HCT116 (cell line): ENCODE measurements around the gene LYRM4. TPM values are rescaled to one million over a fixed set of nuclear protein-coding genes. Genes with fewer than 3 reads are reported as not detected.

Experiments used
- ATAC-seq: fragments of 200-7000 bp; cut with Tn5 transposase; 2 replicates; pipeline ENCODE4 v1.9.1; 2020; ENCODE audit warnings: mild to moderate bottlenecking, moderate library complexity
- BruUV-seq: library from RNA; stranded (reverse); fragments of 400-500 nt; replicated peaks from 2 replicates; lab custom pipeline; 2021; lab: Mats Ljungman, UMichigan
- CTCF ChIA-PET: fragments of 300-600 bp; sonication (Branson Sonifier 250); formaldehyde crosslinking; loops from one replicate; lab custom pipeline; 2021; ENCODE audit warnings: antibody characterized with exemption; lab: Charles Lee
- POLR2A ChIA-PET: fragments of 300-600, 350-600 bp; sonication (Branson Sonifier 250); formaldehyde crosslinking; loops from one replicate; lab custom pipeline; 2021; ENCODE audit warnings: antibody characterized with exemption; lab: Charles Lee
- RAD21 ChIA-PET, 2 experiments: fragments of 300-600 bp; sonication (Branson Sonifier 250); formaldehyde crosslinking; loops; one replicate each; lab custom pipeline; 2023; ENCODE audit warnings: low total read pairs in 2 of 2; ENCODE audit not compliant: uncharacterized antibody in 2 of 2, unreplicated experiment in 2 of 2, low non-redundant PET in 1 of 2; lab: Charles Lee
- DNase-seq: peaks from one replicate; pipeline ENCODE4 v3.0.0-alpha.2; 2010; ENCODE audit warnings: low read depth, low spot score
- H2AFZ ChIP-seq: fragments of 200-600 bp; shearing (Covaris generic), sonication (generic); 2 replicates; pipeline ENCODE4 v1.6.1; 2017; ENCODE audit warnings: low read depth, mixed run types, mixed read lengths, antibody characterized with exemption, low read length; ENCODE audit not compliant: poor library complexity, severe bottlenecking
- H3K27ac ChIP-seq: 2 replicates; pipeline ENCODE4 v1.5.1; 2012; ENCODE audit warnings: low read depth, low read length
- H3K27me3 ChIP-seq: fragments of 200-600 bp; sonication (generic); 2 replicates; pipeline ENCODE4 v1.6.1; 2016; ENCODE audit warnings: mixed run types, low read length, mixed read lengths; ENCODE audit not compliant: insufficient read depth
- H3K36me3 ChIP-seq, 2 experiments: fragments of 200-500 bp in 1 of 2; fragments of 200-600 bp in 1 of 2; sonication (Bioruptor generic) in 1 of 2; sonication (generic) in 1 of 2; 2 replicates each; pipeline versions ENCODE4 v1.5.1 to v1.6.1; 2014 to 2016; ENCODE audit warnings: low read length in 2 of 2, inconsistent platforms in 1 of 2, mixed read lengths in 1 of 2, mixed run types in 1 of 2; ENCODE audit not compliant: insufficient read depth in 2 of 2, control insufficient read depth in 1 of 2
- H3K4me1 ChIP-seq, 2 experiments: fragments of 200-600 bp in 1 of 2; sonication (generic) in 1 of 2; 2 replicates each; pipeline versions ENCODE4 v1.5.1 to v1.6.1; 2012 to 2017; ENCODE audit warnings: low read length in 2 of 2, inconsistent platforms in 1 of 2, mild to moderate bottlenecking in 1 of 2, mixed read lengths in 1 of 2, mixed run types in 1 of 2, moderate library complexity in 1 of 2; ENCODE audit not compliant: insufficient read depth in 2 of 2, control insufficient read depth in 1 of 2
- H3K4me2 ChIP-seq: fragments of 200-600 bp; sonication (generic); 2 replicates; pipeline ENCODE4 v1.6.1; 2017; ENCODE audit warnings: mixed run types, low read length, mixed read lengths
- H3K4me3 ChIP-seq, 2 experiments: fragments of 200-600 bp in 1 of 2; sonication (generic) in 1 of 2; replicated peaks in 1 of 2; 2 replicates each; pipeline ENCODE4 v1.5.1; 2011 to 2016; ENCODE audit warnings: low read length in 2 of 2, control low read depth in 1 of 2, low read depth in 1 of 2, mild to moderate bottlenecking in 1 of 2, mixed read lengths in 1 of 2, mixed run types in 1 of 2
- H3K79me2 ChIP-seq: fragments of 200-600 bp; sonication (generic); 2 replicates; pipeline ENCODE4 v1.6.1; 2017; ENCODE audit warnings: mild to moderate bottlenecking, mixed run types, low read length, moderate library complexity, mixed read lengths; ENCODE audit not compliant: insufficient read depth
- H3K9ac ChIP-seq: fragments of 200-600 bp; sonication (generic); 2 replicates; pipeline ENCODE4 v1.6.1; 2016; ENCODE audit warnings: low read length, mixed read lengths
- H3K9me2 ChIP-seq: fragments of 200-600 bp; sonication (generic), shearing (Covaris generic); 2 replicates; pipeline ENCODE4 v1.6.1; 2017; ENCODE audit warnings: mixed run types, mild to moderate bottlenecking, moderate library complexity; ENCODE audit not compliant: insufficient read depth
- H3K9me3 ChIP-seq, 2 experiments: fragments of 200-500 bp in 1 of 2; fragments of 200-600 bp in 1 of 2; sonication (Bioruptor generic) in 1 of 2; sonication (generic) in 1 of 2; 2 replicates each; pipeline ENCODE4 v1.6.1; 2014 to 2017; ENCODE audit warnings: low read length in 2 of 2, mixed read lengths in 2 of 2, inconsistent platforms in 1 of 2, low read depth in 1 of 2, mild to moderate bottlenecking in 1 of 2, mixed run types in 1 of 2, moderate library complexity in 1 of 2; ENCODE audit not compliant: control insufficient read depth in 1 of 2, insufficient read depth in 1 of 2
- H4K20me1 ChIP-seq: fragments of 200-600 bp; sonication (generic), shearing (Covaris generic); 2 replicates; pipeline ENCODE4 v1.6.1; 2017; ENCODE audit warnings: mixed run types, mild to moderate bottlenecking, moderate library complexity; ENCODE audit not compliant: insufficient read depth
- ATF3 ChIP-seq: IDR thresholded peaks from 2 replicates; pipeline ENCODE4 v1.6.1; 2012
- CBX3 ChIP-seq: IDR thresholded peaks from 2 replicates; pipeline ENCODE4 v1.6.1; 2012; ENCODE audit warnings: low read depth
- CEBPB ChIP-seq: IDR thresholded peaks from 2 replicates; pipeline ENCODE4 v1.6.1; 2012; ENCODE audit warnings: low read depth
- CTCF ChIP-seq, 3 experiments: fragments of 200-600 bp in 1 of 3; sonication (generic) in 1 of 3; IDR thresholded peaks in 2 of 3; conservative IDR thresholded peaks in 1 of 3; 2 replicates each; pipeline ENCODE4 v1.5.1; 2012 to 2017; ENCODE audit warnings: low read depth in 2 of 3, low read length in 2 of 3, antibody characterized with exemption in 1 of 3, borderline replicate concordance in 1 of 3, control low read depth in 1 of 3, mild to moderate bottlenecking in 1 of 3, mixed read lengths in 1 of 3, mixed run types in 1 of 3, moderate library complexity in 1 of 3; ENCODE audit not compliant: insufficient read depth in 1 of 3
- EGR1 ChIP-seq: IDR thresholded peaks from 2 replicates; pipeline ENCODE4 v1.6.1; 2012; ENCODE audit warnings: low read depth
- EZH2 ChIP-seq: fragments of 200-600 bp; sonication (generic); IDR thresholded peaks from 2 replicates; pipeline ENCODE4 v1.6.1; 2017; ENCODE audit warnings: antibody characterized with exemption, mixed run types
- EZH2phosphoT487 ChIP-seq: fragments of 200-600 bp; IDR thresholded peaks from 2 replicates; pipeline ENCODE4 v1.6.1; 2018; ENCODE audit warnings: antibody characterized with exemption, borderline replicate concordance
- FOSL1 ChIP-seq: IDR thresholded peaks from 2 replicates; pipeline ENCODE4 v1.6.1; 2012; ENCODE audit warnings: low read depth
- JUND ChIP-seq: IDR thresholded peaks from 2 replicates; pipeline ENCODE4 v1.6.1; 2012
- POLR2A ChIP-seq: IDR thresholded peaks from 2 replicates; pipeline ENCODE4 v1.7.0; 2011; ENCODE audit warnings: borderline replicate concordance; ENCODE audit not compliant: insufficient read depth, insufficient read length; ENCODE audit errors: extremely low read depth
- POLR2AphosphoS5 ChIP-seq: IDR thresholded peaks from 2 replicates; pipeline ENCODE4 v1.6.1; 2011; ENCODE audit warnings: mild to moderate bottlenecking, low read depth, low read length, moderate library complexity
- RAD21 ChIP-seq: IDR thresholded peaks from 2 replicates; pipeline ENCODE4 v1.6.1; 2012; ENCODE audit warnings: low read depth, mild to moderate bottlenecking
- REST ChIP-seq: IDR thresholded peaks from 2 replicates; pipeline ENCODE4 v1.6.1; 2012; ENCODE audit warnings: low read depth
- SRF ChIP-seq: IDR thresholded peaks from 2 replicates; pipeline ENCODE4 v1.6.1; 2012; ENCODE audit warnings: low read depth
- YY1 ChIP-seq: IDR thresholded peaks from 2 replicates; pipeline ENCODE4 v1.6.1; 2011; ENCODE audit warnings: low read length, low read depth, moderate library complexity, mild to moderate bottlenecking; ENCODE audit not compliant: insufficient replicate concordance; ENCODE audit errors: extremely low read depth
- ZNF274 ChIP-seq: fragments of 200-500 bp; sonication (Bioruptor generic); IDR thresholded peaks from 2 replicates; pipeline ENCODE4 v1.6.1; 2014; ENCODE audit warnings: mild to moderate bottlenecking, low read depth, low read length, inconsistent platforms
- intact Hi-C: fragments of 100-400 bp; cut with micrococcal nuclease; formaldehyde crosslinking; loops from 2 replicates; pipeline ENCODE4 v1.10.0; 2022
- total RNA-seq: library from RNA; stranded (reverse); gene quantifications from one replicate; pipeline ENCODE4 v1.2.1, GENCODE V29; 2021; ENCODE audit not compliant: unreplicated experiment
- TF ChIP-seq, protein P1 (sequence below): IDR thresholded peaks from 2 replicates; pipeline ENCODE4 v1.6.1; 2011; ENCODE audit warnings: mild to moderate bottlenecking, low read length, moderate library complexity; ENCODE audit not compliant: insufficient replicate concordance; ENCODE audit errors: extremely low read depth

LYRM4 gene
- total RNA-seq, 1 experiment from 2014 or later, result 30.1 TPM

DNA sequence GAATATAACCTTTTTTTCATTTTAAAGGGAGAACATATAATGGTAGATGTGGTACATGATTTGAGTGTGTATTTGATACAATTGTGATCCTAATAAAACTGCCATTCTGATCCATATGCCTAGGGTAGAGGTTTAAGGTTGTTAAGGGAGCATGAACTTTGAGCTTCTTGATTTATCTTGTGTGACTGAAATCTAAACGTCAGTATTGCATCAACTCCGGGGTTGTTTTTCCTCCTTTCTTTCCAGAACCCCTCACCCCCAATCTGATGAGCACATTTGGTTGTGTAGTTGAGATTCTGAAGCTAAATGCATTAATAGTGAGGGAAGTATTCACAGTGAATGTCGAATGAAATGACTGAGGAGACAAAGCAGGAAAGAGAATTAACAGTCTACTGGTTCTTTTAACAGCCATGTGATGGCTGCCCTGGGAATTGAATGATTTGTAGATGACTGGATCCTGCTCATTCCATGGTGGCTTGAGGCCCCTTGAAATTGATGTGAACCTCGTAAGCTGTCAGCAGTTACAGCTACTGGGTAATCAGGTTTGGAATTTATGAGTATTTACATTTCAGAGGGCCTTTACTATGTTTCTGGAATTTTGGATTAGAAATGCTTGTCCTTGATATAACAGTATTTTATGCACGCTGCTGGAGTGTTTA lies 45.3 kb upstream of the LYRM4 start:
- Histone ChIP-seq H2AFZ (no peak overlapping the region), H3K27me3 (no peaks in the 10 kb centered on the region), H3K4me3 (no peak overlapping the region), H3K4me1 (peaks cover 0 to 6% of the 10 kb centered on the region in 2 experiments; a peak in 1 of 4 replicates), H3K36me3 (no peaks in the 10 kb centered on the region), H3K9me2 (no peaks in the 10 kb centered on the region), H3K9me3 (no peaks in the 10 kb centered on the region), H3K27ac (no peak overlapping the region), H3K9ac (no peak overlapping the region), H3K4me2 (no peak overlapping the region), H3K79me2 (no peaks in the 10 kb centered on the region; the same call in 1 of the 2 replicates), H4K20me1 (no peaks in the 10 kb centered on the region)
- ATAC-seq, result no peak
- ChIA-PET POLR2A (no interaction called here), CTCF (no interaction called here), RAD21 (no interaction called here)
- no TSS peak for BruUV-seq
- intact Hi-C loops, result no loop called here
- TF ChIP-seq CTCF (IDR thresholded peaks at IDR 0.05 in 2 of 3, conservative IDR thresholded peaks at IDR 0.05 in 1 of 3; ENCODE audit: borderline replicate concordance in 1 of 3, insufficient read depth in 1 of 3, low read depth in 2 of 3, low read length in 2 of 3) (no peak), CBX3 (no peak), RAD21 (no peak), ZNF274 (no peak), SRF (no peak), POLR2A (no peak), EZH2 (no peak), JUND (no peak), POLR2AphosphoS5 (no peak), EZH2phosphoT487 (no peak), REST (no peak), CEBPB (no peak), ATF3 (no peak), FOSL1 (no peak), EGR1 (no peak), YY1 (no peak)
- TF ChIP-seq, protein P1, sequence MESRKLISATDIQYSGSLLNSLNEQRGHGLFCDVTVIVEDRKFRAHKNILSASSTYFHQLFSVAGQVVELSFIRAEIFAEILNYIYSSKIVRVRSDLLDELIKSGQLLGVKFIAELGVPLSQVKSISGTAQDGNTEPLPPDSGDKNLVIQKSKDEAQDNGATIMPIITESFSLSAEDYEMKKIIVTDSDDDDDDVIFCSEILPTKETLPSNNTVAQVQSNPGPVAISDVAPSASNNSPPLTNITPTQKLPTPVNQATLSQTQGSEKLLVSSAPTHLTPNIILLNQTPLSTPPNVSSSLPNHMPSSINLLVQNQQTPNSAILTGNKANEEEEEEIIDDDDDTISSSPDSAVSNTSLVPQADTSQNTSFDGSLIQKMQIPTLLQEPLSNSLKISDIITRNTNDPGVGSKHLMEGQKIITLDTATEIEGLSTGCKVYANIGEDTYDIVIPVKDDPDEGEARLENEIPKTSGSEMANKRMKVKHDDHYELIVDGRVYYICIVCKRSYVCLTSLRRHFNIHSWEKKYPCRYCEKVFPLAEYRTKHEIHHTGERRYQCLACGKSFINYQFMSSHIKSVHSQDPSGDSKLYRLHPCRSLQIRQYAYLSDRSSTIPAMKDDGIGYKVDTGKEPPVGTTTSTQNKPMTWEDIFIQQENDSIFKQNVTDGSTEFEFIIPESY, result no peak
- DNase-seq, result no peak
